HG02870 (cell line): ENCODE results near the gene CD48.

Experiments
- ATAC-seq: cut with Tn5 transposase; IDR thresholded peaks from one replicate; pipeline ENCODE4 v1.9.1; 2021; ENCODE audit warnings: mild to moderate bottlenecking, moderate library complexity; ENCODE audit not compliant: unreplicated experiment

Gene CD48, protein sequence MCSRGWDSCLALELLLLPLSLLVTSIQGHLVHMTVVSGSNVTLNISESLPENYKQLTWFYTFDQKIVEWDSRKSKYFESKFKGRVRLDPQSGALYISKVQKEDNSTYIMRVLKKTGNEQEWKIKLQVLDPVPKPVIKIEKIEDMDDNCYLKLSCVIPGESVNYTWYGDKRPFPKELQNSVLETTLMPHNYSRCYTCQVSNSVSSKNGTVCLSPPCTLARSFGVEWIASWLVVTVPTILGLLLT

DNA sequence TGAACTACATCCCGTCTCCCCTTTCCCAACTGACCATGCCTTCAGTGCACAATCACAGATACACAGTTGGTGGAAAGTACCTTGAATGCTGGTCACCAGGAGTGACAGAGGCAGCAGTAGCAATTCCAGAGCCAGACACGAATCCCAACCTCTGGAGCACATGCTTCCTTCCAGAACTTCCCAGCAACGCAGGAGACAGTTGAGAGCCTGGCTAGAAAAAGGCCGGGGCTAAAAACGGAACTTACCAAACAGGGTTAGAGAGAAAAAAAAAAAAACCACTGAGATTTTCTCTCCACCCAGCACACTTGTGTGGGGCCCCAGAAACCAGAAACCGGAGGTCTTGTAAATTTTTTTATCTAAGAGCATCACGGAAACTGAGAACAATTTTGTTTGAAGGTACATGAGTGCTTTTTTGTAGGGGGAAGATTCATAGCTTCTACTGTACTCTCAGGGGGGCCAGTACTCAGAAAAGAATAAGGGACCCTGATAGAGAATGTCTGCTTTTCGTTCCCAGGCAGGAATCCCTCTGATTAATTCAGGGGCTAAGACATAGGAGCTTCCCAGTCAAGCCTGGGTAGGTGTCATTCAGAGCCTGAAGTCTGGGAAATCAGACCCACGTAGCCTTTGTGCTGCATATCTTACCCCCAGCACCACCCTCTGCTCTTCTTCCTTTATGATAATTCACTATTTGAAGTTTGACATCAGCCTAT lies at the start of gene CD48:
TSS of gene CD48 (minus strand) at position 221 of the 710 bp plus-strand sequence. CDS start at position 162, 59 bp downstream.
- peak; percentile 42 for ATAC-seq

DNA sequence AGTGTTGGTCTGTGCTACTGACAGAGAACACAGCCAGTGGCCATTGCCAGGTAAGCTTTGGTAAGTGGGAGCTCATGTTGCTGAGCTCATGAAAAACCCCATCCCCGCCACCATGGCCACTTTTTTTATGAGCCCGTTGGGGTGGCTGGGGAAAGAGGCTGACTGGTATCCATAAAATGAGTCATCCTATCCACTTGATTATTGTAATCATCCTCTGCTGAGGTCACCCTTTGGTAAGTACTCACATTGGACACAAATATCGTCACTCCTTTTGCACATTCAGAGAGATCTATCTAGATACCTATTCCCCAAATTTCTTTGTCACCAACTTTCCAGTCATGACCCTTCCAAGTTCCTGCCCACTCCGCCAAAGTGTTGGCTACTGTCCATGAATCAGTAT lies 49.4 kb upstream of the CD48 start:
- ATAC-seq = no peak

DNA sequence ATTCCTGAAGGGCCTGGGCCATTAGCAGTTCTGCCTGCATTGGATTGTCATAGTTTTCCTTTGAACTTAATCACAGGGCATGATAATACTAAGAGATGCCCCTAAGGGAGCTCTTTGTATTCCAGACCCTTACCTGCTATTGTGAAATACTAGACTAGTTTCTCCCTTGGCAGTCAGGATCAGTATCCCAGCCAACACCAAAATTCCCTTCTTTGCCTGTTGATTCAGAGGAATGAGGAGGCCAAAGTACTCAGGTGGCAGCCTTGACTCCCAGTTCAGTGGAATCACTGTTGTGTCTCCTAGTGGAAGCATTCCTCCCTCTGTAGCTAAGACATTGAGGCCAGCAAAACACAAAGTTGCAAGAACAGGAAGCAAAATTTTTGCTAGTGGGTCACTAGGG lies 48.1 kb upstream of the CD48 start:
- ATAC-seq = no peak

DNA sequence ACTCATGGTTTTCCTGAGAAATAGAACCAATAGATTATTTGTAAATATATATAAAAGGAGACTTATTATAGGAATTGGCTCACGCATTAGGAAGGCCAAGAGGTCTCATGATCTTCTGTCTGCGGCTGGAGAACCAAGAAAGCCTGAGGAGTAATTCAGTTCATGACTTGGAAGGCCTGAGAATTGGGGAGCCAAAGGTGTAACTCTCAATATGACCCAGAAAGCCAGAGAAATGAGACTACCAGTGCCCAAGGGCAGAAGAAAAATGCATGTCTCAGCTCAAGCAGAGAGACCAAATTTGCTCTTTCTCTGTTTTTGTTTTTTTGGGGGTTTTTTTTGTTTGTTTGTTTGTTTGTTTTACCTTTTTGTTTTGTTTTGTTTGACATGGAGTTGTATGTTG lies 46.9 kb upstream of the CD48 start:
- ATAC-seq = no peak

DNA sequence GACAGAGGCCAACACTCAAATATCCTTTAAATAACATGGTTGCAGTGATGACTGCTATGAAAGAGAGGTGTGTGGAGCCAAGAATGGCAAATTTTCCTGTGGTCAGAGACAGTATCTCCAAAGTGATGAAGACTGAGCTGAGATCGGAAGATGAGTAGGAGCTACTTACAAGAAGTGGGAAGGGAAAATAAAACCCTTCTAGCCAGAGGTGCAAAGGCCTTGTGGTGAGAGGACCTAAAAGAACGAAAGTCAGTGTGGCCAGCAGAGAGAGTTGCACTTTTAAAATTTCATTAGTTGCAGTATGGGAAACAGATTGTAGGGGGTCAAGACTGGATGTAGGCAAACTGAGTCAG lies 45.2 kb upstream of the CD48 start:
- no peak for ATAC-seq

DNA sequence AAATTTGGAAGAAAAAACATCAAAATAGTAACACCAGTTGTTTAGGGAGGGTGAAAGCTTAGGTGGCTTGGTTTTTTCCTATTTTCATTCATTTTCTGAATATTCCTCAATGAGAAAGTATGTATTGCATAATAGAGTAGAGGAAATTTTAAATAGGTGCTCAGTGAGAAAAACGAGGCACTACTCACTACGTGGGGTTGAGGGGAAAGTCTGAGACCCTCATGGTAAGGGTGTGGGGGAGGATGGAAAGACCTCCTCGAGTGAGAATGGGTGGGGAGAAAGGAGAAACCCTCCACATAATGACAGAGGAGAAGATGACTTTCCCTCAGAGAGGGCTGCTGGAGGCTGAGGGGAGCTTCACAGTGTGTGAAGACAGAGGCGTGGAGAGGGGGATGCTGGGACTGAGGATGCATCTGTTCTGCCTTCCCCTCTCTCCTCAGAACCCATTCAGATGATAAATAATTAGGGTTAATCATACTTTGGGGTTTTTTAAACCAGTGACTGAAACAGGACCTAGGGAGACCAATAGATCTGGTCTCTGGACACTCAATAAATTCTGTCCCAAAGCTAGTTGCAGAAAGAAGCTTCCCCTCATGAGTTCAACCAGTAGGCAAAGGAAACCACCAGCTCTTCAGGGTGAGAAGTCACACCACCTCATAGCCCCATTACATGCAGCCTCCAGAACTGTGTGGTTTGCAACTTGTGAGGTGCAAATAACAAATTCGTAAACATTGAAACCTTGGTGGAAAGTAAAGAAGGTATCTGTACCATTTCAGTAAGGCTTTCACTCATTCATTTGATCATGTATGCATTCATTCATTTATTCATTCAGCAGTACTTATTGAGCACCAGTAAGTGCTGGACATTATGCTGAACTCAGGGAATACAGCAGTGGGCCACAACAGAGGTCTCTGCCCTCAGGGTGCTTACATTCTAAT lies 44.6 kb upstream of the CD48 start:
- ATAC-seq = no peak

DNA sequence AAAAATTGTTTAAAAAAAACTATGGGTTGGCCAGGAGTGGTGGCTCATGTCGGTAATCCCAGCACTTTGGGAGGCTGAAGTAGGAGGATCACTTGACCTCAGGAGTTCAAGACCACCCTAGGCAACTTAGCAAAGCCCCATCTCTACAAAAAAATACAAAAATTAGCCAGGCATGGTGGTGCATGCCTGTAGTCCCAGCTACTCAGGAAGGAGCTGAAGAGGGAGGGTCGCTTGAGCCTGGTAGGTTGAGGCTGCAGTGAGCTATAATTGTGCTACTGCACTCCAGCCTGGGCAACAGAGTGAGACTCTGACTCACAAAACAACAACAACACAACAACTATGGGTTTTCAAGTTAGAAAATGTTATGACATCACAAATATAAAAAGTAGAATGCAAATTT lies 43.8 kb upstream of the CD48 start:
- ATAC-seq = no peak

DNA sequence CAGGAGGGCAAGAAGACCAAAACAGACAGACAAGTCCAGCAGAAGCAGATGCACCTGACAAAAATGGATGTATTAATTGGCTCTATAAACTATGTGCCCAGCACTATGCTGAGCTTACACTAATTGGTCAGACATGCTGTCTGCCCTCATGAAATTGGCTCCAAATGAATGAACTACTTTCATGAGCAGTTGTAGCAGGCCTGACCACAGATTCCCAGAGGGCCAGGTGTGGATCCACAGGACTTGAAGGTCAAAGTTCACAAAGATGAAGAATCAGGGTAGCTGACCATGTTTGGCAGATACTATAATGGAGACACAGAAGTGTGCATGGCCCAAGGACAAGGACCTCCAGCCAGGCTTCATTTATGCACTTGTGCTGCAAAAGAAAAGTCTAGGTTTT lies 42.0 kb upstream of the CD48 start:
- no peak for ATAC-seq

DNA sequence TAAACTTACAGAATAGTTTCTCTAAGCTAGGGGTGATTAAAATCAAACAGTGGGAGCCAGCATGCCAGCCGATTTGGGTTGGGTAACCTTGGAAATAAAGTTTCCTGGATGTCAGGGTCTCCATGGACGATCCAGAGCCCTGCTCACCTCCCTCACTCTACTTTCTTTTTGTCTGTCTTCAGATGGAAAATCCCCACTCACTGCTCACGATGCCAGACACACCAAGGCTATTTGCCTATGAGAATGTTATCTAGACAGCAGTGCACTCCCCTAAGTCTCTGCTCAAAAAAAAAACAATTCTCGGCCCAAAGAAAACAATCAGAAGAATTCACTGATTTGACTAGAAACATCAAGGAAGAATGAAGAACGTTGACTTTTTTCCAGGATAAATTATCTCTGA lies 41.3 kb upstream of the CD48 start:
- ATAC-seq = no peak

DNA sequence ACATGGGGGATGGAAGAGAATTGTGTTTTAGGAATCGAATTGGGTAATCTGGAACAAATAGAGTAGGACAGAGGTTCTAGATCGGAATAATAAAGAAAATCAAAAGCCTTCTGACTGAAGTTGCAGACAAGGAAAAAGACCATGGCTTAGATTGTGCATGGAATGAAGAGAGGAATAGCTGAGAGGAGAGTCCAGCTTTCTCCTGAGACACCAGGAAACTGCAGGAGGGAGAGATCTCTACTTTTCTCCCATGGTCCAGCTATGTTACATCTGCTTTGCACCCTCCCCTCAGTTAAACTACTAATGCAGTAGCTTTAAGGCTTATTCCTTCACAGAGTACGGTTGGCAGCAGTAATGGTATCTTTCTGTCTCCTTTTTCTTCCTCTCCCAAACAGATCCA lies 40.8 kb upstream of the CD48 start:
- ATAC-seq = no peak

DNA sequence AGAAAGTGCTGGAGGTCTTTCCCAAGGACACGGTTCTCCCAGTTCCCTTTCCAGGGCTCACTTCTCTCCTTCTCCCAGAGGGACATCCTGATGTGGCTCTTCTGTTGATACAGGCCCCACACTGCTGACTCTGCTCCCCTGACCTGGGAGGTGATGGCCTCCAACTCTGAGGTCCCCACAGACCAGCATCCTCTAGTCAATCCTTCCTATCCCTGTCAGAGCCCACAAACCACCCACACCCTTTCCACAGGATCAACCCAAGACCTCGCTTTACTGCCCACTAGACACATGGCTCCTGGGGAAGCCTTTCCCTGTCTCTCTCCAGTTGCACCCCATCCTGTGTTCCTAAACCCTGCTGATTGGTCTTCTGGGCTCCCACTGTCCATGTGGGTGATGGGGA lies 39.0 kb upstream of the CD48 start:
- no peak for ATAC-seq

DNA sequence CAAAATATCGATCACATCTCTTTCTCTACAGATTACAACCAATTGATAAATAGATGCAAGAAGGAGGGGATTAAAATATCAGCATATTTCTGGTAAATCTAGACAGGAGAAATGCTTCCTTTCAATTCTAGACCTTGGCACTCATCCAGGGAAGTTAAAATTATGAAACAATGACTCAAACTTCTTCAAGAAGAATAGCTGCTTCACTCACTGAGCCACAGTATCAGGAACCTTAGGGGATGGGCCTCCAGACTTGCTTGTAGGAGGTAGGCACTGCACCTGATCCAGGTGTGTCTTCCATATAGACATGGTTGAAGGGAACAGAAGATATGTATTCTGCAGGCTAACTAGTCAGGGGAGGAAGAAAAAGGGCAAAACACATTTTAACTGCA lies 37.3 kb upstream of the CD48 start:
- no peak for ATAC-seq

DNA sequence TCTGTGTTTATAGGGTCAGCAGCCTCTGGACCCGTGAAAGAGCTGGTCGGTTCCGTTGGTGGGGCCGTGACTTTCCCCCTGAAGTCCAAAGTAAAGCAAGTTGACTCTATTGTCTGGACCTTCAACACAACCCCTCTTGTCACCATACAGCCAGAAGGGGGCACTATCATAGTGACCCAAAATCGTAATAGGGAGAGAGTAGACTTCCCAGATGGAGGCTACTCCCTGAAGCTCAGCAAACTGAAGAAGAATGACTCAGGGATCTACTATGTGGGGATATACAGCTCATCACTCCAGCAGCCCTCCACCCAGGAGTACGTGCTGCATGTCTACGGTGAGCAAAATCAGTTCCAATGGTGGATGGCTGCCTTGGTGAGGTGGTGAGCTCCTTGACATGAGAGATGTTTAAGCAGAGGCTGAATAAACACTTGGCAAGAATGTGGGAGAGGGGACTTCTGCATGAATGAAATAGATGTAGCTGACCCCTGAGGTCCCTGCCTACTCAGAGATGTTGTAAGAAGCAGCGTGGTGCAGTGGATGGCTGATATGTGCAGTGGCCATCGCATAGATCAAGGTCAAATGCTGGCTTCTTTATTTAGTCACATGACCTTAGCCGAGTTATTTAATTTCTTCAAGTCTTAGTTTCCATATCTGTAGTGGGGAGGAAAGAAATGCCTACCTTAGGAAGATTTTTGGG lies 36.7 kb upstream of the CD48 start:
- no peak for ATAC-seq

DNA sequence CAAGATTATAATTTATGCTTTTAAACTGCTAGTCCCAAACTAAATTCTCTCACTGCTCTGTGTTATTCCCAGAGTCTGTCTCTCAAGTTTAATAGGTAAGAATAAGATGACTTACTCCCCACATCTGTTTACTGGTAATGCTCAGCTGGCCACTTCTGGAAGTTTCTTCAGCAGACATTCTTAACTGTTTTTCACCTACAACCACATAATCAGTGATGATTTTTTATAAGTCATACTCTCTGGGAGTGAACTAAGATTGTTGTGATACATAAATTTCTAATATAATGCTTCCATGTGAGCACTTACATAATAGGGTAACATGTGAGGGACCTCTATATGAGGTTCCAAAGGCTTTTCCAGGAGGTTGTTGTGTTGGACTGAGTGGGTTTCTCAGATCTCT lies 36.1 kb upstream of the CD48 start:
- no peak for ATAC-seq

DNA sequence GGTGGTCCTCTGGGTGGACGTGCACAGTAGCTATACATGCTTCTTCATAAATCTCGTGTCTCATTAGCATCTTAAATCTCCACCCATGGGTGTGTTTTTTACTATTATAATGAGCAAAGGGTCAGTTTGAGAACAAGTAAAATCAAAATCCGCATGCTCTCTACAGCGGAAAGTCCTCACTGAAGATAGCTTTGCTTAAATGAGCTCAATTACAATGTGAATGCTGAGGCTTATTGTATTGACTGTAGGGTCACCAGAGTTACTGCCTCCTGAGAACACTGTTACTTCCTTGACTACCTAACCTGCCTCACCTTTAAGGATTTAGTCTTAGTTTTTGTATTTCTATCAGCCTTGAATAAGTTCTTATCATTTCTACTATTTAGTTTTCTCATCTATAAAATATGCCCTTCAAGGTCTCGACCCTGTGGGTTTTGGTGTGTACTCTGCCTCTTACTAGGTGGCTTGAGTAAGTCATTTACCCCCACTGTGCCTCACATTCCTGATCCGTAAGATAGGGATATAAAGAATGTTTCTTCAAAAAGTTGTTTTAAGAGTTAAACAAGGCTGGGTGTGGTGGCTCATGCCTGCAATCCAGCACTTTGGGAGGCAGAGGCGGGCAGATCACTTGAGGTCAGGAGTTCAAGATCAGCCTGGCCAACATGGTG lies 35.3 kb upstream of the CD48 start:
- no peak for ATAC-seq

DNA sequence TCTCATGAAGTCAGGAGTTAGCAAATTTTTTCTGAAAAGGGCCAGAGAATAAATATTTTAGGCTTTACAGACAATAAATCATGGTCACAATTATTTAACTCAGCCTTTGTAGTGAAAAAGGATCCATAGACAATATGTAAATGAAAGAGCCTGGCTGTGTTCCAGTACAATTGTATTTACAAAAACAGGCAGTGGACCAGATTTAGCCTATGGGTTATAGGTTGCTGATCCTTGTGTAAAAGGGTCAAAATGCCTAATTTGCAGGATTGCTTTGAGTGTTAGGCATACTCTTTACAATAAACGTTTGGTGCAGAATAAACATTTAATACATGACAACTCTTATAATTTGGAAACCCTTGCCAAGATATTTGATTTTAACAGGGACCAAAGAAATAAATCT lies 33.9 kb upstream of the CD48 start:
- ATAC-seq = no peak

DNA sequence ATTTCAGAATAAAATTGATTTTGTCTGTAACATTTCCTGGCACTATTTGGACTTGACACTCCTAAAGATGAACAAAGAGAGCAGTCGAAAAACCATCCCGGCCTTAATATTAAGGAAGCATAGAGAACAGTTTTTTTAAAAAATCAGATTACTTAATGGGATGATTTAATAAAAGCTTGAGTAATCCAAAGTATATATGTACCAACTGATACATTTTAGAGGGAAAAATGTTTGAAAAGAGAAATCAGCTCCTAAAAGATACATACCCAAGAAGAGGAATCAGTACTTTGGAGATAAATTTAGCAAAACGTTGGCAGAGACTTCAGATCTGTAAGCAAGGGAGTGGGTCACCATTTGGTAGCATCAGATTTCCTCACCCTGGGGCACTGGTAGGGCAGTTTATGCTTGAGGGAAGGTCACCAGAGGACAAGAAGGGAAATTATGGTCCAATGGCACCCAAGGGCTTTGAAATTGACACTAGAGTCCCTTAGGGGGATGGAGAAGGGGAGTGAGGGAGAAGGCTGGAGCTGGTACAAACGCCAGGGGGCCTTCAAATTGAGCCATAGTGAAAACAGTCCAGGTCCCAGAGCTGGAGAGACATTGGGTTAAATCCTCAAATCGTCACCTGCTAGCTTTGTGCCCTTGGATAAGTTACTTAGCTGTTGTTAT lies 33.4 kb upstream of the CD48 start:
- no peak for ATAC-seq

DNA sequence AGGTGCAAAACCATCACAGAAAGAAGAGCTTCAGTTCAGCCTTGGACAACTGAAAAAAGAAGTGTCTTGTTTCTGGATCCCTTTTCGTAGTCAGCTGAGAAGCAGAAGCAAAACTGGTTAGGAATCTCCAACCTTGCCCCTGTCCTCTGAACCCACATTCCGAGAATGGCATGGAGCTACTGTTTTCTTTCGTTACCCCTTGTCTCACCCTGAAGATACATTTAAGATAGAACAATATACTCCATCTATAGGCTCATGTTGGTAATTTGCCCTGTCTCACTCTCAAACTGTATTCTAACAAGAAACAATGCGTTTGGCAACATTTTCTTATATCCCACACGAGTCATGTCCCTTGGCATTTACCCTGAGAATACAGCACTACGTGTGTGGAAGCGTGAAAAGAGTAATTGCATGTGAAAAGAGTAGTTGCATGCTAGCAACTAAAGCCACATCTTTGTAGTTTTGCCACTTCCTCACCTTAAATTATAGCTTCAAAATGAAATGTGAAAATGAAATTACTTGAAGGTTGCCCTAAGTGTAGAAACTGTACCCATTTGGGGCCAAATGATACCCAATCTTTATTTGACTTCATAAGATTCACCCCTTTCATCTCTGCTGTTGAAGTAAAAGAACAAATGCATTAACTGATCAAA lies 32.7 kb upstream of the CD48 start:
- ATAC-seq = no peak

DNA sequence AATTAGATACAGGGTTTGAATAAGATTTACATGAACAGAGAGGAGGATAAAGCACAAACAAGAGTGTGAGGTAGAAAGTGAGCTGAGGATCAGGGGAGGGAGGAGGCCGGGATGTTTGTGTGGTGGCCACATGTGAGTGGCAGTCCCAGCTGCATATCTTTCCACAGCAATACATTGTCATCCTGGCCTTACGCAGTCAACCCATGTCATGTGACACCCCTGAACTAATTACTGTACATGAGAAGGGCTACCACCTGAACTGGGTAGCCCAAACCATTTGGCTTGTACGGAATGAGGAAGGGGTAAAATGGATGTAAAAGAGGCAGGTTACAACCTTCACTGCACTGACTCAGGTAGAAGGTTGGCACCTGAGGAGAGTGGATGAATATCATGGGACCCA lies 31.6 kb upstream of the CD48 start:
- no peak for ATAC-seq
